ENCODE data around the gene CAPN9. TPM values are rescaled to one million over a fixed set of nuclear protein-coding genes. Genes with fewer than 3 reads are reported as not detected.

CAPN9 gene
- total and polyA plus RNA-seq, 8 donors = 0.84 to 5.0 (median 1.7) TPM

DNA sequence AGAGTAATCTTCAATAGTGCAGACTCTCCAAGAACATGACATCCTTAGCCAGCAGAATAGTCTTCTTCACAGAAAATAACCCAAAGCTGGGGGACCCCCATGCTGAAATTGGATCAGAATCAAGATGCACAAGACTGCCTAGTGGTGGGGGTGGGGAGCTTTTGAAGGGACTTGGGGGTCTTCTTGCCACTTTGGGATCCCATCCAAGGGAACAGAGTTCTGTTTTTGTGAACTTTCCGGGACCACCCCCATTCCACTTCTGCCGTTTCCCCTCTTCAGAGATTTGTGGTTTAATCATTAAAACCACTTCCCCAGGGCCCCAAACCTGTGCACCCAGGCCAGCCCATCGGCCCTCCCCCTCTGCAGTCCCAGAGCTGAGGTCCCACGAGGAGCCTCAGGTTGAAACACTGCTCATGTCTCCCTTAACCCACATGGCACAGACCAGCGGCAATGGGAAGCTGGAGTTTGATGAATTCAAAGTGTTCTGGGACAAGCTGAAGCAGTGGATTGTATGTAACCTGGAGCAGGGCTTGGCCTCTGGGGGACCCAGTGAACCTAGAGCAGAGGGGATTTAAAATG, 44.9 kb downstream of the CAPN9 start:
- Histone ChIP-seq H3K36me3 (no peaks in the 10 kb centered on the region), H3K4me1 (no peaks in the 10 kb centered on the region), H3K27me3 (no peaks in the 10 kb centered on the region), H3K9me3 (no peaks in the 10 kb centered on the region), H3K4me3 (no peak overlapping the region), H3K27ac (no peak overlapping the region)
- DNase-seq (no peak), ATAC-seq (no peak)
- TF ChIP-seq CTCF (IDR thresholded peaks at IDR 0.05) = no peak
- intact Hi-C loops (cut with DNase I) = no loop called here

DNA sequence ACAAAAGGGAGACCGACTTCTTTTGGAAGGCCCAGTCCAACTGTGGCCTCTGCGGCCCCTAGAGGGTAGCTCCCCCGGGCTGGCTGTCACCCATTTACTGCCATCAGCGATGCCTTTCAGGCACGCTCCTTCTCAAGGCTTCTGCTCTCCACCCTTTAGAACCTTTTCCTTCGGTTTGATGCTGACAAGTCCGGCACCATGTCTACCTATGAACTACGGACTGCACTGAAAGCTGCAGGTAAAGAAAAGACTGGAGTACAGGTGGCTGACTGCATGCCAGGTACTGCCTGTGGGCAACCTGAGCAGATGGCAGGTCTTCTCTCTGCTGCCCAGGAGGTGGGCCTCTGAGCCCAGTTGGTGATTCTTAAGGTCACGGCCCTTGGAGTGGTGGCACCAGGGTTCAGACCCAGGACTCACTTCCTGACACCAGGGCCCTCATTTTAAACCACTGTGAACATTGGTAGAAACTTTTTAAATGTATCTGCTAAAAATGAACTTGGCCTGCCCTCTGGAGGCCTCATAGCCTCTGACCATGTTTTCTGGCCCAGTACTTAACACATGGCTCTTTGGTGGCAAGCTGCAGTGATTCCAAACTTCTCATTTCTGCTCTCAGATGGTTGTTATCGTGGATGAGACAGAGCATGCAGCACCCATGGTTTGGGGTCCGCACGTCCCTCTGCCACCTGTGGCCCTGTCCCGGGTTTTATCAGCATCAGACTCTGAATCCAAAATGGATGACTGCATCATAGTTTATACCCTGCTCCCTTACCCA, 45.7 kb downstream of the CAPN9 start:
- H3K9me3 ChIP-seq = no peaks in the 10 kb centered on the region
- intact Hi-C loops (cut with DNase I) = no loop called here

GRCh38 chr1:230793463-230793745, 46.2 kb downstream of the CAPN9 start:
- Histone ChIP-seq H3K4me3 (no peak overlapping the region), H3K9me3 (no peaks in the 10 kb centered on the region), H3K27me3 (peaks cover 0 to 5% of the 10 kb centered on the region in 2 donors), H3K36me3 (no peaks in the 10 kb centered on the region), H3K27ac (no peak overlapping the region), H3K4me1 (no peaks in the 10 kb centered on the region)
- no peak for TF ChIP-seq CTCF (IDR thresholded peaks at IDR 0.05)
- intact Hi-C loops (cut with DNase I) = no loop called here
- DNase-seq (no peak), ATAC-seq (no peak)

More for the DNA sequence above, 45.7 kb downstream of the CAPN9 start:
- TF ChIP-seq CTCF (IDR thresholded peaks at IDR 0.05) = no peak
- no peak for DNase-seq
- Histone ChIP-seq H3K27ac (no peak overlapping the region), H3K27me3 (peaks cover 0 to 5% of the 10 kb centered on the region in 2 donors), H3K36me3 (no peaks in the 10 kb centered on the region), H3K4me3 (no peak overlapping the region), H3K4me1 (no peaks in the 10 kb centered on the region)
- no peak for ATAC-seq

- no peak for TF ChIP-seq CTCF (IDR thresholded peaks at IDR 0.05)
- ATAC-seq (no peak), DNase-seq (no peak)
- intact Hi-C loops (cut with DNase I) = no loop called here
- Histone ChIP-seq H3K4me3 (no peak overlapping the region), H3K36me3 (no peaks in the 10 kb centered on the region), H3K4me1 (no peaks in the 10 kb centered on the region), H3K27me3 (peaks cover 0 to 5% of the 10 kb centered on the region in 2 donors), H3K9me3 (no peaks in the 10 kb centered on the region), H3K27ac (no peak overlapping the region)
Measured at GRCh38 chr1:230794431-230794830, 47.2 kb downstream of the CAPN9 start.

DNA sequence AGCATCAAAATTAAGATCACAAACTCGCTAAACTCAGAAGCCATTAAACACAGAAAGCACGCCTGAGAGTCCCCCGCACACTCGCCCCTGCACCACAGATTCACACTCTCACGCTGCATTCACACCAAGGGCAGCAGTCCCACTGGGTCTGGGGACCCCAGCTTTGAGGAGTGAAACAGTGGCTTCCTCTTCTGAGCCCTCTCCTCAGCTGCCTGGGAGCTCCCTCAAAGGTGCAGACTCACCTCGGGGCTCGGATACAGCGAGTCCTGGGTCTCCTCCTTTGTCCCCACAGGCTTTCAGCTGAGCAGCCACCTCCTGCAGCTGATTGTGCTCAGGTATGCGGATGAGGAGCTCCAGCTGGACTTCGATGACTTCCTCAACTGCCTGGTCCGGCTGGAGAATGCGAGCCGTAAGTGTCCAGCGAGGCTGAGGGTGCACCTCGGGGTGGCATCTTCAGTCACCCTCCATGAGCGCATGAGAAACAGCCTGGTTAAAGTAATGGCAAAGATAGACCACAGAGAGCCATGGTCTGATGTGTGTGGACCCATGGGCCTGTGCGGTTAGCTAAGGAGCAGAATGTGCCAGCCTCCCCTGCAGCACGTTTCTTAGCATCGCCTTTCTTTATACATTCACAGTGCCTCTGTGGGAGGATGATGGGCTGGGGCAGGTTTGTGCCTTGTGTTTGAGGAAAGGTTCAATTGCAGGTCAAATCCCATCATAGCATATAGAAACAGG, 47.9 kb downstream of the CAPN9 start:
- Histone ChIP-seq H3K36me3 (no peaks in the 10 kb centered on the region), H3K9me3 (no peaks in the 10 kb centered on the region), H3K4me1 (no peaks in the 10 kb centered on the region), H3K27ac (no peak overlapping the region), H3K27me3 (peaks cover 0 to 5% of the 10 kb centered on the region in 2 donors), H3K4me3 (no peak overlapping the region)
- ATAC-seq (no peak), DNase-seq (no peak)
- intact Hi-C loops (cut with DNase I) = loop anchor here in 1 of 2 donors (5.0 kb wide), 2 partner anchors 122 to 417 kb away; no protein-coding TSS in a partner anchor
- no peak for TF ChIP-seq CTCF (IDR thresholded peaks at IDR 0.05)

Measured in left lung (tissue), 10 donors.